NCI-H1930 (cell line): ENCODE measurements around the gene RNF5.
"Not testable (repeated sequence)": the region's sequence is repeated elsewhere in the genome, so short reads cannot be mapped to it uniquely, and the experiment has no call there.

Experiments used
- DNase-seq, 2 experiments: peaks; one replicate each; lab custom pipeline; 2025; lab: John Stamatoyannopoulos, UW

Gene RNF5

DNA sequence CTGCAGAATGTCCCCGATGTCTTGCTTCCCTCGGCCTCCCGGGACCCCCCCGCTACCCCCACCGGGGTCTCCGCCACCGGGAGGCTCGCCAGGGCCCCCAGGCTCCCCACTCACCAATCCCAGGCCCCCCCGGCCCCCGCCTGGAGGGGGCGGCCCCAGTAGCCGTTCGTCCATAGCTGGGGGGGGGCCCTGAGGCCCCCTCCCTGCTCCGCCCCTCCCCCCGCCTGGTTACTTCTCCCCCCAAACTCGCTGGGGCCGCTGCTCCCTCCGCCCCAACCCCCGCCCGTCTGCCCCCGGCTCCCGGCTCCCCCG is 11.5 kb downstream of the RNF5 start:
- no peak for DNase-seq

DNA sequence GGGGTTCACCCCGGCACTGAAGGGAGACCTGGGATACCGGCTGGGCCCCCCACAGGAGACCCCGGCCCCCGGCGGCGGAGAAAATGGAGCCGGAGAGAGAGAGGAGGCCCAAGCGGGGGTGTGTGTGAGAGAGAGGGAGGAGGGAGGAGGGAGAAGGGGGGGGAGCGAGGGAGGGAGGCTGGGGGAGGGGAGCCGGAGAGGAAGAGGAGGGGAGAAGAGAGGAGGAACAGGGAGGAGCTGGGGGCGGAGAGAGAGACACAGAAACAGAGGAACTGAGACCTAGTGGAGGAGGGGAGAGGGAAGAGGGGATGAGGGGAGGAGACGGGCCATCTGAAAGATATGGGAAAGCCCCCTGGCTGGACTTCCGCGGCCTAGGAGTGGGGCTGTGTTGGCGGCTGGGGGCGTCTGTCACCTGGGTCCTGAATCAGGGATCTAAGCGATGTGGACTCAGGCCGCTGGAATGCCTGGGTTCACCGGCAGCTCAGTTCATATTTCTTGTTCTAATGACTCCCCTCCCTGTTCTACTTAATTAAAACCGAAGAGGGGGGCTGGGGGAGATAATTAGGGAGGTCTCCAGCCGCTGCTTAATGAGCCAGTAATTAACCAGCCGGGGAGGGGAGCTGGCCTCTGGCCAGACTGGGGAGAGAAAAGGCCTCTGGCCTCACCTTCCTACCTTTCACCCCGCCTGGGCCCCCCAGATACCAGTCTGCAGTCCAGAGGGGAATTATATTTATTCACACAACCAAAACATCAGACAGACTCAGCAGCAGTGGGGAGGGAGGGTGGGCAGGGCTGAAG is 12.0 kb downstream of the RNF5 start, which contains the start of gene PBX2:
Gene PBX2, minus strand, starts transcription at position 149 of the 798 bp plus-strand sequence. CDS start 287 bp downstream, outside the sequence.
- peak; percentile 37 to 52 for DNase-seq

DNA sequence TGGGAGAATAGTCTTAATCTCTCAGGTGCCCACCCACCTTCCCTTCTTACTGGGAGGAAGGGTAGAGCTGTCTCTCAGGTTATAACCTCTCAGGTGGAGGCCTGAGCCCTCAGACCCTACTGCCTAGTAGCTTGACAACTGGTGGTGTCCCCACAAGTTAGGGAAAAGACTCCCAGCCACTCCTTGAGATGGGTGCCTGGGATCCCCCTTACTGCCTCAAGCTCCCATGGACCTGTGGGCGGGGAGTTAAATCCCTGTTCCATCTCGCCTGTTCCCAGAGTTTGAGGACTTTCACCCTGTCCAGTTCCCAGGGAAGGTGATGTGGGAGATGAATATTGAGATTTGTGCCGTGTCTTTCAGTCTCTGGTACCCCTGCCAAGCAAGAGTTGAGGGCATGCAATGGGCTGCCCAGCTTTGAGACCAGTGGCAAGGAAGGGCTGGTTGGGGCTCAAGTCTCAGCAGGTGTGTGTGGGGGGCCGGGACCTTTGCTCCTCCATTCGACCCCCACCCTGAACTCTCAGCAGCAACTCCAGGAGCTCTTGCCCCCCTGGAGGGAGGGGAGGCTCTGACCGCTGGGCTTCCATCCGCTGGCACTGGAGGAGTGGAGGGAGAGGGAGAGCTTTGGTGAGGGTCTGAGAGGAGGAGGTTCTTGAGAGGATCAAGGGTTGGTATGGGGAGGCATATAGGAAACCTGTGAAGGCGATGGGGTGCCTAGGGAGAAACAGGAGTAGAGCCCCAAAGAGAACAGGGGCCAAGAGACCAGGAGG is 12.9 kb downstream of the RNF5 start:
- DNase-seq, result no peak

DNA sequence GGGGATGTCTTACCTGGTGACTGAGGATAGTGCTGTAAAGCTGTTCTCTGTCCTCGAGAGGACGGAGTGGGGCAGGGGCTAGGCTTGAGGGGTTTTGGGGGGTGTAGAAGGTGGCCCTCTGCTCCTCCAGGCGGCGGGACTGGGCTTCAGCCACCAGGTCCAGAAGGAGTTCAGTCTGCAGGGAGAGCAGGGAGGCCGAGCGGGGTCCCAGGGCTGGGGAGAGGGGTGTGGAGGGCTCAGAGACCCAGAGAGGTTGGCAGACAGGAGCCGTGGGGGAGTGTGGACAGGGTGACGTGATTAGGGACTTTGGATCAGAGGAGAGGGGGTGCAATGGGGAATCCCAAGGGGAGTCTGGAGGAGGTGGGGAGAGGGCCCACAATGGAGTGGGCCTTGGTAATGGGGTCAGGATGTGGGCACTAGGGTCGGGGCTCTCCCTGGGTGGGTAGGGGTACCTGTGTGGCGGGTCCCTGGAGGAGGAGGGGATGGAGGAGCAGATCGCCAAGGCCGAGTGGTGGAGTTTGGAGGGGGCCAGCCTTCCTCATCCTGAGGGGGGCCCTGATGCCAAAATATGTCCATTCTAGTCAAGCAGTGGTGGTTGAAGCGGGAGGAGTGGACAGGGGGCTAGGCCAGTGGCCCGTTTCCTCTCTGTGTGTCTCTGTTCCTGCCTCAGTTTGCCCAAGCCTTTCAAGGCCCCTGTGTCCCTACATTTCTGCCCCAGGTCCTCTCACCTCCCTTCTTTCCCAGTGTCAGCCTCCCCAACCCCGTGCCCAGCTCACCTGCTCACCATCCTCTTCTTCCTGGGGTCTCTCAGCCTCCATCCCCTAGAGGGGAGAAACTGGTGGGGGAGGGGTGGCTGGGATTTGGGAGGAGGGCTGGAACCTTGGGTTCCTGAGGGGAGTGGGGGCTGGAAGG is 13.7 kb downstream of the RNF5 start:
- no peak for DNase-seq

DNA sequence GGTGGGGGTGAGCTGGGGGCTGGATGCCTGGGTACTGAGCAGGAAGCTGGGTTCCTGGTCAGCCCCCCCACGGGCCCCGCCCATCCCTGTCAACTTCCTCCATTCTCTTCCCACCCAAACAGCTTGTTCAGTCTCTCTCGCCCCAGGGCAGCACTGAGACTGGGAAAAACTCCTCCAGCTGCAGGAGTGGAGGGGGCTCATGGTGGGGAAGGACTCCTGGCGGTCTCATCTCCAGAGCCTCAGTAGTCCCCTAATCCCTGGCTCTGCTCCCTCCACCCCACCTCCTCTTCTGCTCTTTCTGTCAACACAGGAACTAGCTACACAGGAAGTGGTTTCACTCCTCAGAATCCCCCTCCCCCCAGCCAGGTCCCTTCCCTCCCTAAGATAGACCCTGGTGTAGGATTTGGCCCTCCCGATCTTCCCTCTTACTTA is 14.4 kb downstream of the RNF5 start, which contains the start of gene GPSM3:
Gene GPSM3, minus strand, starts transcription at position 36 of the 432 bp plus-strand sequence. CDS start 130 bp downstream, outside the sequence.
- DNase-seq, result no peak

DNA sequence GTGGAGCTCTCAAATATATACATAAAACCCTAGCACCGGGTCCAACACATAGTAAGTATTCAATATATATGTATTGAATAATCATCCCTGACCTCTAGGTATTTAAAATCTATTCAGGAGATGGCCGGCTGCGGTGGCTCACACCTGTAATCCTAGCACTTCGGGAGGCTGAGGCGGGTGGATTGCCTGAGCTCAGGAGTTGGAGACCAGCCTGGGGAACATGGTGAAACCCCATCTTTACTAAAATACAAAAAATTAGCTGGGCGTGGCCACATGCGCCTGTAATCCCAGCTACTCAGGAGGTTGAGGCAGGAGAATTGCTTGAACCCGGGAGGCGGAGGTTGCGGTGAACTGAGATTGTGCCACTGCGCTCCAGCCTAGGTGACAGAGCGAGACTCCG is 14.9 kb downstream of the RNF5 start:
- DNase-seq, result not testable (repeated sequence)

DNA sequence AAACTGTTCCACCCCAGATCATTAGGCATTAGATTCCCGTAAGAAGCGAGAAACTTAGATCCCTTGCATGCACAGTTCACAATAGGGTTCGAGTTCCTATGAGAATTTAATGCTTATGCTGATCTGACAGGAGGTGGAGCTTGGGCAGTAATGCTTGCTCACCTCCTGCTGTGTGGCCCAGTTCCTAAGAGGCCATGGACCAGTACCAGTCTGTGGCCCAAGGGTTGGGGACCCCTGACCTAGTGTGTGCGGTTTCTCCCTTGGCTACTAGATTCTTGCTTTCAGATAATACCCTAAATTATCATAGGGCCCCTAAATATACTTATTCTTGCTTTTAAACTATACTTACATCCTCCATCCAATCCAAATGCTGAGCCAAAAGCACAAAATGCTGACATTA is 16.2 kb downstream of the RNF5 start:
- DNase-seq, result no peak

DNA sequence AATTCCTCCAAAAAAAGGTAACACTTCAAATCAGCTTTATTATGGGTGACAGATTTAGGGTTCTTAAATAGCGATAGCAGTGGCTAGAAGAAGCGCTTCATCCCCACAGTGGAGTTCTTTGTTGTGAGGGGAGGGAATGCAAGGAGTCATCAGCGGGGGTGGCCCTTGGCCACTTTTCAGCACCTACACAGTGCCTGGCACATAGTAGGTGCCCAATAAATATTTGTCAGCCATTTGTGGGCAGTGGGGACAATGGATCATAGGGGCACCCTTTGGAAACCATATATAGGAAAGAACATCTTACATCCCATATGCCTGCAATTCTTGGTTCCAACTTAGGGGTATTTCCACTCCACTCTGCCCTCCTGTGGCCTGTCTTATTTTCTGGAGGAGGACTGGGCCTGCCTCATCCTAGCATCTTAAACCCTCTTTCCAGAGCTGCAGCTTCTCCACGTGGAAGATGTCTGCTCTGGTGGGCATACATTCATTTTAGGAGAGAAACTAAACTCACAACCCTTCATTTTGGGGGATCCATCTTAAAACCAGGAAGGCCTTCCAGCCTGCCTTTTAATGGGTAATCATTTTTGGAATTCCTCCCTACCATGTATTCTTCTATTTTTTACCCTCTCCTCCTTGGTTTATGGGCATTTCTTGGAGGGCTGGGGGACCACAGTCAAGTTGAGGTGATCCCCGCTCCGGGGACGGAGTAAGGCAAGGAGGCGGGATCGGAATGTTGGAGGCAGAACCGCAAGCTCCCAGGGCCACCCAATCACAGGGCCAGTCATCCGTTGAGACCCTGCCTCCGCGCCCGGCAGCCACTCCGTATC is 16.8 kb downstream of the RNF5 start:
- no peak for DNase-seq

DNA sequence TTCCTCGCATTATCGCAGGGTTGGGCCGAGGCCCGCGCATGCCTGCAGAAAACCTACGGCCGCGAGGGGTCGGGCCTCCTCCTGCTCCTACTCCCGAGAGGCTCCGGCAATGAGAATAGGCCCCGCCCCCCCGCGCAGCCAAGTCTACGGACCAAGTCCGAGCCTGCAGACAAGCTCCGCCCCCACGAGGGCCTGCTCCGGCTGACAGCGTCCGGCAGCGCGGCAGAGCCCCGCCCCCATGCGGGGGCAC is 17.4 kb downstream of the RNF5 start:
- peak; percentile 99 to 100 for DNase-seq

DNA sequence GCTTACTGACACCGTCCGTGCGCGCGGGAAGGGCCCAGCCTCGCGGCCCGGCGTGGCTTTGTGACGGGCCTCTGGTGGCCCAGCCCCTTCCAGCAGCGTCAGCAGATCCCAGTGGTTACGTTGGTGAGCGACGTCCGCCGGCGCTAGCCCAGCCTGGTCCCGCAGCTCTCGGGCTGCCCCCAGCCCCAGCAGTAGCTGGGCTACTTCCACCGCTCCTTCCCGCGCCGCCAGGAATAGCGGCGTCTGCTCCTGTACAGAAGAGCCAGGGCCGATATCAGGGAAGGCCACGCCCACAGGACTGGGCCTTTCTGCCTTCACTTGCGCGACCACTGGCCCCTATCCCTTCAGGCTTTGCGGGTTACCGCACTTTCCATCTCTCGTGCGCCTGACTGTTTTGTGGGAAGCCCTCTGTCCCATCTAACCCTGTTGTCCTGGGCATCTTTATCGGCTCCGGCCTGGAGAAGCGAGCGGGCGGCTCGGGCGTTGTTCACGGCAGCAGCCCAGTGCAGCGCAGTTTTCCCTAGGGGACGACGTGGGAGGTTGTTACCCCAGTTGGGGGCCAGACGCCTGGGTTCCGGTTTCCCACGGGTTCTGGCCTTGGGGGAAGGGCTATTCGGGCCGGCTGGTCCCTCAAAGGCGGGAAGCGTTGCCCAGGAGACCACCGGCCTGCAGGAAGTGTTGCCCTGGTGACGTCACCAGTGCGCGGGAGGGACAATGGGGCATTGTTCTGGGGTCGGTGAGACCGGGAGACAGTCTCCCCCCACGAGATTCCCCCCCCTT is 17.9 kb downstream of the RNF5 start:
- DNase-seq, result peak; percentile 88 to 89

DNA sequence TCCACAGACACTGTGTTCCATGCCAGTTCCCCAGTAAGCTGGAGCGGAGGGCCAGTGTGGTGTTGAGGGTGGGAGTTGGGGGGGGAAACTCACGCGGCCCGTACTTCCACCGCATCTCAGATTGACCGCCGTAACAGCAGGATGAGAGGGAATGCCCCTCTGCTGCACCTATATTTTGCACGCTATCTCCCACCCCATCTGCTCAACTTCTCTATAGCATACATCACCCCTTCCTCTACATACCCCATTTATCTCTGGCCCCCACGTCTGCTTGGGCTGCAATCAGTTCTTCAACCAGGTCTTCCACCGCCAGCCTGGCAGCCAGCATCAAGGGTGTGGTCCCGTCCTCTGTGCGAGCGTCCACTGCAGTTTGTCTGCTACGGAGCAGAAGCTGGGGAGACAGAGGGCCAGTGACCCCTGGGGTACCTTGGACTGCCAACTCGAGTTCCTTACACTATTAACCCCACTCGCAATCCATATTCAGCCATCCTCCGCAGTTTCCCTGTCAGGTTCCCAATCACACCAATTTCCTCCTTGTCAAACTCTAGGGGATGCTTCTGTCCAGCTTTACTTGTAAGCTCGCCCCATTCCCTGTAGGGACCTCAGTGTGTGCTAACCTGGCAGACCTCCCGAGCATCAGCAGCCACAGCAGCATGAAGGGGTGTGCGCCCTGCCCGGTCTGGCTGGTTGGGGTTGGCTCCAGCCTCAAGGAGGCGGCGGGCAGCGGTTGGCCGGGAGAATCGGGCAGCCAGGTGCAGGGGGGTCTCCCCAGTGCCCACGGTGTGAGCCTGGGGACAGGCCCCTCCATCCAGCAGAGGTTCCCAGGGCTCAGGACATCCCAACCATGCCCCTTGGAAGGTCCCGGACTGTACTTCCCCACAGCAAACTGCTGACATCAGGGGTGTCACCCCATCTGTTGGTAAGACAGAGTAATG is 18.7 kb downstream of the RNF5 start:
- DNase-seq, result no peak

DNA sequence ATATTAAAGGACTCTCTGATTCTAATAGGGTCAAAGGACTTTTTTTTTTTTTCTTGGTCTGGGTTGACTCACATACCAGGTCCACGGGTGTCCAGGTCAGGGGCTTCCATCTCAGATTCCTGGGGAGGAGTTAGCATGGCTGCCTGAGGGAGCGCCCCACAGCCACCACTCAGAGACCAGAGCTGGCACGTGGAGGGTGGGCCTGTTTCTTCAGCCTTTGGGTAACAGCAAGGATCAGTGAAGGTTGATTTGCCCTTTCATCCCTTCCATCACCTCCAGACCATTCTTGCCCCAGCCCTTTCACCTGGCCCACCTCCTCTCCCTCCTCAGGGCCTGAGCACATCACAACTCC is 20.1 kb downstream of the RNF5 start:
- DNase-seq, result no peak

DNA sequence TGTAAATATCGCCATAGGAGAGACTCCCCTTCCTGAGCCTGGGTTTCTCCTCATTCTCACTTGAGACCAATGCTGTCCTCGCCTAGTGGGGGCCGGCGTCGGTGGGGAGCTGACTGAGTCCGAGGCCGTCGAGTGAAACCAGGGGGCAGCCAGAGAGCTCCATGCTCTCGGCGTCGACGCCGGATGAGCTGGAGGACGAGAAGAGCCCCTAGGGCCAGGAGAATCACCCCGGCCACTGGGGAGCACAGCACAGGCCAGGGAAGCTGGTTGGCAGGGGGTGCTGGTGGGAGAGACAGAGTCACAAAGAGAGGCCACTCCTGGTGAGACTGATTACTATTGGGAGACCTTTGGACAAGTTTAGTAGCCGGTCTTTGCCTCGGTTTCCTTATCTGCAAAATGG is 20.7 kb downstream of the RNF5 start:
- no peak for DNase-seq

DNA sequence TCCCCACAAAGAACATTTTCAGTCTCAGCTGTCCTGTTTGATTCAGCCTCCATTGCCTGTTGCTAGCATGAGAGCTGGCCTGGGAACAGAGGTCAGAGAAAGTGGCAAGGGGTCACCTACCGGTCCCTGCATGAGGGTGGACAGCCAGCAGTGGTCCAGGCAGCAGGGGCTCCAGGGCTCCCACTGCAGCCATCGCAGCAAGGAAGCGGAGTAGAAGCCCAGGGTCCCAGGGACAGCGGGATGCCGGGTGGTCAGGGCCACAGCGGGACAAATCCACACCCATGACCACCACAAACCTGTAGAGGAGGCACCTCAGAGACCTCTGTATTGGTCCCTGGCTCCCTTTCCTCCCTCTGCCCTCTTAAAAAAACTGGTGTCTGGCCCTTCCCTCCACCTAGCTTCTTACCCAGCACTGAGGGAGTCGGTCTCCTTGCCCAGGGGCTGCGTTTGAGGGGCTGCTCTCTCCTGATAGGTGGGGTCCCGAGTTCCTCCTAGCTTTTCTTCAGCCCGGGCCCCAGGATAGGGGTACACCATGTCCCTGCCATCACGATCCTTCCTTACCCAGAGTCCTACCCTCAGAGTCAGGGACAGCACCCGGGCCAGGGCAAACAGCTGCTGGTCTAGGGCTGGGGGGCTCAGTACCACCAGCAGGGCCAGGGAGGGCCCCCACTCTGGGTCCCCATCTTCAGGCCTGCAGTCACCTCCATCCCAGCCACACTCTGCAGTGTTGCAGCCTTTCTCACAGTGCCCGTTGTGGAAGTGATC is 22.7 kb downstream of the RNF5 start:
- DNase-seq, result no peak

DNA sequence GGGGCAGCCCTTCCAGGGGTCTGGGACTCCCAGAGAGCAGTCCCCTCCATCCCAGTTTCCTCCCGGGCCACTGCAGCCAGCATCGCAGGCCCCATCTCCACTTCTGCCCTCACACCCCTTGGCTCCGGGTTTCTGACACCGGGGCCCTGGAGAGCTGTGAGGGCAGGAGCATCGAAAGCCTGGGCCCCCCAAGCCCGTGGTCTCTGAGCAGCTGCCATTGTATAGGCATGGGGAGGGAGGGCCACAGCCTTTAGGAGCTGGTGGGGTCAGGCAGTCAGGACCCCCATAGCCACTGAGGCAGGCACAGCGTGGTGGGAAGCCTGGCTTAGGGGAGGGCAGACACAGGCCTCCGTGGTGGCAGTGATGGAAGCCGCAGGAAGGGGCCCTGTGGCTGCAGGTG is 24.0 kb downstream of the RNF5 start:
- DNase-seq, result no peak

DNA sequence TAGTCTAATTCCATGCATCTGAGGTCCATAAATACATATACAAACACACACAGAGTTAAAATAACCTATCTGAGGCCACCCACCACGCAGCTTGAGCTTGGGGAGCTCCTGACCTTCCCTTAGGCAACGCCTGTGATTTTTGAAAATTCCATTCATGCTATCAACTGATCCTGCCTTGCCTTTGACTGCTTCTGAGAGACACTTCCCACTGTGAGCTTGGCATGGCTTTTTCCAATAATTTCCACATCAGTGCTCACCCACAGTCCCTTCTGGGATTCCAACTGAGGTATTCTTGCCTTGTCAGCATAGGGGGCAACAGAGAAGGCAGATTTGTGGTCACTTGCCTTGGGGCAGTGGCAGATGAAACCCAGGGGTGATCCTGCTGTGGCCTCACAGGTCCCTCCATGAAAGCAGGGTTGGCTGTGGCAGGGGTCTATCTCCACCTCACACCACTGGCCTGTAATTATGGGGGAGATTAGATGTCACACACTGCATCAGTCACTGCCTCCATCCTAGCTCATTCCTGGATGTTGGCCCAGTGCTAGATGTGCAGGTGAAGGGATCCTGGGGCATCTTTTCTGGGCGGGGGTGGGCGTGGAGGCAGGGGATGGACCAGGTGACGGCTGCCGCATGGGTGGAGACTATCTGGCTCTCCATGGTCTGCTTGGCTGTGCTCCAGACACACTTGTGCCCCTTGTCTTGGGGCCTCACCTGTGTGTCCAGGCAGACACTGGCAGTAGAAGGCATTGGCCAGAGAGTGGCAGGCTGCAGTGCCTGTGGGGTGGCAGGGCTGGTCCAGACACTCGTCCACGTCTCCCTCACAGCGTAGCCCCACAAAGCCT is 25.4 kb downstream of the RNF5 start:
- no peak for DNase-seq

DNA sequence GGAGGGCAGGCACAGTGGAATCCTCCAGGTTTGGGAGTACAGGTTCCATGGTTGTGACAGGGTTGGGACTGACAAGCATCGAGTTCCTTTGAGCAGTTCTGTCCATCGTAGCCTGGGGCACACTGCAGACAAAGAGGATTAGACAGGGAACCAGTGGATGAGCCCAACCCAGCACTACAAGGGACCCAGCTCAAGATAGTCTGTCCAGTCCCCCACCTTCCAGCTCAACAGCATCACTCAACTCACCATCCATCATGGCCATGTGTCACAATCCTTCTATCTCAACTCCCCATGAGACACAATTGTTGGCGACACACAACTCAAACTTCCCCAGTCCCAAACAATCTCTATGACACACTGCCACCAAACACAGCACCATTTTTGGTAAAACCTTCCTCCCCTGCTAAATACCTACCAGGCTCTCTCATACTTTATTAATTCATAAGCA is 26.1 kb downstream of the RNF5 start:
- no peak for DNase-seq

DNA sequence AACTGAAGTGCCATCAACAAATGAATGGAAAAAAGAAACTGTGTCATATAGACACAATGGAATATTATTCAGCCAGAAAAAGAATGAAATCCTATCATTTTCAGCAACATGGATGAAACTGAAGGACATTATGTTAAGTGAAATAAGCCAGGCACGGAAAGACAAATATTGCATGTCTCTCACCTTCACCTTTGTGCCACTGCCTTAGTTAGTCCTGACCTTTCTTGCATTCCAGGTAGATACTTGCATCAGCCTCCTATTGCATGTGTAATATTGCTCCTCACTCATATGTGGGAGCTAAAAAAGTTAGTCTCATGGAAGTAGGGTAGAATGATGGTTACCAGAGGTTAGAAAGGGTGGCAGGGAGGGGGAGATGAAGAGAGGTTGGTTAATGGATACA is 30.8 kb downstream of the RNF5 start:
- no peak for DNase-seq
